ENCODE measurements around the gene CCL4. TPM values are rescaled to one million over a fixed set of nuclear protein-coding genes. Genes with fewer than 3 reads are reported as not detected.
"Not testable (repeated sequence)": the region's sequence is repeated elsewhere in the genome, so short reads cannot be mapped to it uniquely, and the experiment has no call there.

The CCL4 gene
- total and polyA plus RNA-seq, 4 donors = 1.7 to 4.6 (median 2.8) TPM

GRCh38 chr17:36118477-36119353 lies 15.1 kb downstream of the CCL4 start:
- 96% methylated on average over 12 of the region's 12 CpGs for WGBS
- no peak for TF ChIP-seq NR2F2 (IDR thresholded peaks at IDR 0.05)
- TF ChIP-seq RAD21 (IDR thresholded peaks at IDR 0.05) = no peak
- TF ChIP-seq SP1 (IDR thresholded peaks at IDR 0.05) = no peak
- no peak for TF ChIP-seq ATF3 (IDR thresholded peaks at IDR 0.05)
- TF ChIP-seq FOXA1 (IDR thresholded peaks at IDR 0.05) = no peak
- no peak overlapping the region for H3K4me3 ChIP-seq (ENCODE audit: low read depth in 1 of 3, low read length in 3 of 3)
- no peak overlapping the region for H3K9ac ChIP-seq (ENCODE audit: low read depth in 1 of 2, low read length in 2 of 2)
- H3K27me3 ChIP-seq (ENCODE audit: control insufficient read depth in 4 of 4, insufficient read depth in 4 of 4, low read length in 3 of 4) = no peaks in the 10 kb centered on the region
- H3K27ac ChIP-seq (ENCODE audit: low read depth in 1 of 2, low read length in 2 of 2) = no peak overlapping the region
- H3K4me1 ChIP-seq (ENCODE audit: control insufficient read depth in 4 of 4, insufficient read depth in 4 of 4, low read length in 3 of 4) = peaks cover 0 to 2% (median 0%) of the 10 kb centered on the region in 4 donors
- no peak for DNase-seq (ENCODE audit: low spot score)
- H3K36me3 ChIP-seq (ENCODE audit: control insufficient read depth in 4 of 4, insufficient read depth in 3 of 4, low read depth in 1 of 4, low read length in 3 of 4) = no peaks in the 10 kb centered on the region
- H3K9me3 ChIP-seq (ENCODE audit: control insufficient read depth in 4 of 4, low read length in 3 of 4) = no peaks in the 10 kb centered on the region

GRCh38 chr17:36120221-36120620 lies 16.6 kb downstream of the CCL4 start:
- Histone ChIP-seq H3K36me3 (ENCODE audit: control insufficient read depth in 4 of 4, insufficient read depth in 3 of 4, low read depth in 1 of 4, low read length in 3 of 4) (no peaks in the 10 kb centered on the region), H3K27me3 (ENCODE audit: control insufficient read depth in 4 of 4, insufficient read depth in 4 of 4, low read length in 3 of 4) (no peaks in the 10 kb centered on the region), H3K9me3 (ENCODE audit: control insufficient read depth in 4 of 4, low read length in 3 of 4) (peaks cover 0 to 7% (median 5%) of the 10 kb centered on the region in 4 donors), H3K9ac (ENCODE audit: low read depth in 1 of 2, low read length in 2 of 2) (no peak overlapping the region), H3K27ac (ENCODE audit: low read depth in 1 of 2, low read length in 2 of 2) (no peak overlapping the region), H3K4me1 (ENCODE audit: control insufficient read depth in 4 of 4, insufficient read depth in 4 of 4, low read length in 3 of 4) (peaks cover 2 to 6% (median 4%) of the 10 kb centered on the region in 4 donors), H3K4me3 (ENCODE audit: low read depth in 1 of 3, low read length in 3 of 3) (no peak overlapping the region)
- DNase-seq (ENCODE audit: low spot score) = no peak
- TF ChIP-seq JUND (IDR thresholded peaks at IDR 0.05) (no peak), YY1 (IDR thresholded peaks at IDR 0.05) (no peak), FOXA1 (IDR thresholded peaks at IDR 0.05) (no peak), SP1 (IDR thresholded peaks at IDR 0.05) (no peak)
- WGBS = 93% methylated on average over 3 of the region's 3 CpGs

- not testable (repeated sequence) for DNase-seq (ENCODE audit: low spot score)
Measured at GRCh38 chr17:36121099-36121498, 17.5 kb downstream of the CCL4 start.

GRCh38 chr17:36123431-36123830 lies 19.8 kb downstream of the CCL4 start:
- DNase-seq (ENCODE audit: low spot score) = no peak
- Histone ChIP-seq H3K27ac (ENCODE audit: low read depth in 1 of 2, low read length in 2 of 2) (no peak overlapping the region), H3K27me3 (ENCODE audit: control insufficient read depth in 4 of 4, insufficient read depth in 4 of 4, low read length in 3 of 4) (no peaks in the 10 kb centered on the region), H3K36me3 (ENCODE audit: control insufficient read depth in 4 of 4, insufficient read depth in 3 of 4, low read depth in 1 of 4, low read length in 3 of 4) (no peaks in the 10 kb centered on the region), H3K9me3 (ENCODE audit: control insufficient read depth in 4 of 4, low read length in 3 of 4) (peaks cover 11 to 24% (median 20%) of the 10 kb centered on the region in 4 donors), H3K9ac (ENCODE audit: low read depth in 1 of 2, low read length in 2 of 2) (no peak overlapping the region), H3K4me1 (ENCODE audit: control insufficient read depth in 4 of 4, insufficient read depth in 4 of 4, low read length in 3 of 4) (peaks cover 0 to 6% (median 4%) of the 10 kb centered on the region in 4 donors), H3K4me3 (ENCODE audit: low read depth in 1 of 3, low read length in 3 of 3) (no peak overlapping the region)
- 93% methylated on average over 2 of the region's 2 CpGs for WGBS
- no peak for TF ChIP-seq GABPA (IDR thresholded peaks at IDR 0.05 in 1 of 2, conservative IDR thresholded peaks at IDR 0.05 in 1 of 2)
- TF ChIP-seq FOXA2 (IDR thresholded peaks at IDR 0.05) = no peak
- TF ChIP-seq CTCF (IDR thresholded peaks at IDR 0.05; ENCODE audit: low read depth, low read length, missing input control) = no peak

More at GRCh38 chr17:36121099-36121498, 17.5 kb downstream of the CCL4 start:
- H3K9ac ChIP-seq (ENCODE audit: low read depth in 1 of 2, low read length in 2 of 2); H3K27me3 ChIP-seq (ENCODE audit: control insufficient read depth in 4 of 4, insufficient read depth in 4 of 4, low read length in 3 of 4); H3K4me1 ChIP-seq (ENCODE audit: control insufficient read depth in 4 of 4, insufficient read depth in 4 of 4, low read length in 3 of 4); H3K36me3 ChIP-seq (ENCODE audit: control insufficient read depth in 4 of 4, insufficient read depth in 3 of 4, low read depth in 1 of 4, low read length in 3 of 4); H3K4me3 ChIP-seq (ENCODE audit: low read depth in 1 of 3, low read length in 3 of 3); H3K27ac ChIP-seq (ENCODE audit: low read depth in 1 of 2, low read length in 2 of 2): not testable (repeated sequence)
- WGBS = 91% methylated on average over 6 of the region's 6 CpGs
- peaks cover 6 to 15% (median 13%) of the 10 kb centered on the region in 4 donors for H3K9me3 ChIP-seq (ENCODE audit: control insufficient read depth in 4 of 4, low read length in 3 of 4)
